Naive thymus-derived CD4-positive, alpha-beta T cell (primary cell): ENCODE data around the gene WAC. TPM values are rescaled to one million over a fixed set of nuclear protein-coding genes. Genes with fewer than 3 reads are reported as not detected.

Experiments
- ATAC-seq: fragments of 150-1000 bp; cut with Tn5 transposase; 2 replicates; pipeline ENCODE4 v1.10.0; 2021; ENCODE audit warnings: mild to moderate bottlenecking, moderate library complexity
- CTCF ChIA-PET: fragments of 350-600 bp; sonication (Branson Sonifier 250); formaldehyde crosslinking; loops from one replicate; lab custom pipeline; 2021; ENCODE audit warnings: antibody characterized with exemption; lab: Charles Lee
- POLR2A ChIA-PET: fragments of 350-600 bp; sonication (Branson Sonifier 250); formaldehyde crosslinking; loops from one replicate; lab custom pipeline; 2021; ENCODE audit warnings: antibody characterized with exemption, inconsistent platforms; lab: Charles Lee
- DNase-seq, 9 donors: peaks; one replicate each; pipeline versions ENCODE4 v3.0.0 to v3.0.0-alpha.2; 2020 to 2022; ENCODE audit warnings: mixed read lengths in 1 of 9
- H3K27ac ChIP-seq: one replicate; pipeline ENCODE4 v1.7.0; 2013; ENCODE audit warnings: mild to moderate bottlenecking, low read depth, low read length, moderate library complexity
- H3K27me3 ChIP-seq, 2 donors: one replicate each; pipeline ENCODE4 v1.7.0; 2013; ENCODE audit warnings: low read length in 2 of 2, mild to moderate bottlenecking in 2 of 2, moderate library complexity in 2 of 2; ENCODE audit not compliant: control insufficient read depth in 2 of 2, insufficient read depth in 2 of 2
- H3K36me3 ChIP-seq, 3 experiments: 1 replicate in 2 of 3; 2 replicates in 1 of 3; pipeline ENCODE4 v1.7.0; 2013; ENCODE audit warnings: low read length in 3 of 3, mild to moderate bottlenecking in 3 of 3, moderate library complexity in 1 of 3; ENCODE audit not compliant: insufficient read depth in 3 of 3, control insufficient read depth in 2 of 3
- H3K4me1 ChIP-seq, 2 donors: one replicate each; pipeline ENCODE4 v1.7.0; 2013; ENCODE audit warnings: low read length in 2 of 2, mild to moderate bottlenecking in 2 of 2, moderate library complexity in 1 of 2; ENCODE audit not compliant: control insufficient read depth in 2 of 2, insufficient read depth in 2 of 2
- H3K4me3 ChIP-seq: 2 replicates; pipeline ENCODE4 v1.7.0; 2013; ENCODE audit warnings: mild to moderate bottlenecking, low read length
- H3K9me3 ChIP-seq, 3 experiments: 1 replicate in 2 of 3; 2 replicates in 1 of 3; pipeline ENCODE4 v1.7.0; 2013; ENCODE audit warnings: low read length in 3 of 3; ENCODE audit not compliant: control insufficient read depth in 2 of 3
- H3K27ac Mint-ChIP-seq, 9 donors: one replicate each; pipeline ENCODE4 v1.8.0; 2020 to 2022; ENCODE audit warnings: mixed read lengths in 9 of 9, mild to moderate bottlenecking in 8 of 9, moderate library complexity in 5 of 9, inconsistent platforms in 2 of 9
- H3K27me3 Mint-ChIP-seq, 5 donors: one replicate each; pipeline ENCODE4 v1.8.0; 2021 to 2022; ENCODE audit warnings: mixed read lengths in 5 of 5, mild to moderate bottlenecking in 1 of 5
- H3K36me3 Mint-ChIP-seq, 5 donors: one replicate each; pipeline ENCODE4 v1.8.0; 2020 to 2022; ENCODE audit warnings: mixed read lengths in 5 of 5, mild to moderate bottlenecking in 3 of 5, inconsistent platforms in 1 of 5
- H3K4me1 Mint-ChIP-seq, 7 donors: one replicate each; pipeline ENCODE4 v1.8.0; 2020 to 2022; ENCODE audit warnings: mixed read lengths in 7 of 7, mild to moderate bottlenecking in 3 of 7, inconsistent platforms in 1 of 7
- H3K4me3 Mint-ChIP-seq, 10 donors: one replicate each; pipeline ENCODE4 v1.8.0; 2020 to 2022; ENCODE audit warnings: mild to moderate bottlenecking in 10 of 10, mixed read lengths in 10 of 10, moderate library complexity in 6 of 10, inconsistent platforms in 2 of 10
- H3K9me3 Mint-ChIP-seq, 11 donors: one replicate each; pipeline ENCODE4 v1.8.0; 2020 to 2022; ENCODE audit warnings: mixed read lengths in 11 of 11, mild to moderate bottlenecking in 4 of 11, inconsistent platforms in 1 of 11, moderate library complexity in 1 of 11
- intact Hi-C, 2 donors: fragments of 100-400 bp; cut with micrococcal nuclease; formaldehyde crosslinking; loops; one replicate each; pipeline ENCODE4 v1.15.1; 2023
- polyA plus RNA-seq, 2 donors: library from polyadenylated mRNA; unstranded; fragments of 300-500 nt; fragmentation: Illumina TruSeq; gene quantifications; one replicate each; pipeline ENCODE4 v1.2.3, GENCODE V29; 2021
- total RNA-seq, 6 experiments: library from RNA in 5 of 6; stranded (reverse) in 5 of 6; gene quantifications; 1 replicate in 5 of 6; 2 replicates in 1 of 6; pipeline ENCODE4 v1.2.3 and lab custom pipeline; 2021 to 2026

WAC gene
- total and polyA plus RNA-seq, 7 experiments from 2014 or later: 86.0 to 184 (median 165) TPM

GRCh38 chr10:28586176-28586575, 53.3 kb downstream of the WAC start:
- intact Hi-C loops: loop anchor here in 1 of 2 donors (5.0 kb wide), 1 partner anchor 54 kb away; the partner anchor contains the start of gene WAC
- H3K4me3 Mint-ChIP-seq: no peak overlapping the region
- Histone ChIP-seq H3K36me3 (peaks cover 3 to 50% (median 21%) of the 10 kb centered on the region in 3 experiments), H3K9me3 (no peaks in the 10 kb centered on the region), H3K4me1 (peaks cover 0 to 4% of the 10 kb centered on the region in 2 donors), H3K27me3 (no peaks in the 10 kb centered on the region), H3K4me3 (no peak overlapping the region), H3K27ac (no peak overlapping the region)
- ATAC-seq (no peak), DNase-seq (no peak)
- no peak overlapping the region for H3K27ac Mint-ChIP-seq
- POLR2A ChIA-PET: no interaction called here
- H3K36me3 Mint-ChIP-seq: peaks cover 0 to 45% (median 39%) of the 10 kb centered on the region in 5 donors
- H3K4me1 Mint-ChIP-seq: peaks cover 23 to 63% (median 49%) of the 10 kb centered on the region in 7 donors
- CTCF ChIA-PET: no interaction called here
- H3K9me3 Mint-ChIP-seq: no peaks in the 10 kb centered on the region
- H3K27me3 Mint-ChIP-seq: no peaks in the 10 kb centered on the region

DNA sequence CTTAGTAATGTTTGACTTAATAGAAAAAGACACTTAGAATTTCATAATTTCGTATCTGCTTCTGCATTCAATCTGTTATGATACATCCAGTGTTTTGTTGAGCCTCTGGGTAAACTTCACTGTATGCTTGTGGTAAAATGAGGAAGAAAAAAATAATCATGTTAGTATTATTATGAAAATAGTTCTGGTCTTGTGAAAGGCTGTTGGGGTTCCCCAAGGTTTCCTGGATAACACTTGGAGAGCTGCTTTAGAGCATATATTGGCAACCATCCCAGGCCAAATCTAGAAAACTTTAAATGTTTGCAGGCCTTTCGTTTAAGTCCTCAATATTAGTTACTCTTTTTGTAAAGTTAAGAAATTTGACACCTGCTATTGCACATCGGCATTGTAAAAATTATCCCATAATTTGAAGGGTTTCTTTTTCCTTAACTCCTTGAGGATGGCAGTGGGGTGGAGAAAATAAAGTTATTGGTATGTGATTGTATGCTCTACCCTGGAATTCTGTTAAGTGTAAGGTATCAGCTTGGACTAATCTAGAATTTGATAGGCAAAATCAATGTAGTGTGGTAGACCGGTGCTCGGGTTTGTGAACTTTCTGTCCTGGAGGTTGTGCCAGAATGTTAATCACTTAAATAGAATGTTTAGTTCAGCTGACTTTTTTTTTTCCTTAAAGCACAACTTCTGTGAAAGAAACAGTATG, 54.5 kb downstream of the WAC start:
- POLR2A ChIA-PET: no interaction called here
- peaks cover 3 to 55% (median 25%) of the 10 kb centered on the region in 3 experiments for H3K36me3 ChIP-seq
- H3K4me1 ChIP-seq: peaks cover 0 to 4% of the 10 kb centered on the region in 2 donors
- DNase-seq (no peak), ATAC-seq (peak; percentile 66)
- Mint-ChIP-seq H3K36me3 (peaks cover 4 to 57% (median 36%) of the 10 kb centered on the region in 5 donors), H3K9me3 (no peaks in the 10 kb centered on the region), H3K4me1 (peaks cover 16 to 62% (median 49%) of the 10 kb centered on the region in 7 donors), H3K27me3 (no peaks in the 10 kb centered on the region), H3K27ac (peak overlapping the region in 4 of 9 donors; percentile 13 to 71 (median 44)), H3K4me3 (no peak overlapping the region)
- CTCF ChIA-PET: no interaction called here
- no peaks in the 10 kb centered on the region for H3K27me3 ChIP-seq
- intact Hi-C loops: loop anchor here in 1 of 2 donors (5.0 kb wide), 1 partner anchor 55 kb away; the partner anchor contains the start of gene WAC
- H3K27ac ChIP-seq: no peak overlapping the region
- H3K9me3 ChIP-seq: no peaks in the 10 kb centered on the region
- H3K4me3 ChIP-seq: no peak overlapping the region

DNA sequence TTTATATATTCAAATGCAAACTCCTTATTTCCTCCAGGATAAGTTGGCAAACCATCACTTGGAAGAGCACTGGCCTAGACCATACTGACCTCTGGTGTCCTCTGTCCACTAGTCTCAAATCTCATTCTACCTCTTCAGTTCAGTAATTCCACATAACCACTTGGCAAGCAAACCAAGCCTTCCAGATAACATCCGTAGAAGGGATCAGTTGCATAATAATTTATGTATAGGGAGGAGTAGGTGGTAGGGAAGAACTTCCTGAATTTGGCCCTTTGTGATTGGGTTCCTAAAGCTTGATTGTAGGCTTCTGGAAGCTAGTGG, 55.0 kb downstream of the WAC start:
- Histone ChIP-seq H3K27me3 (no peaks in the 10 kb centered on the region), H3K4me3 (no peak overlapping the region), H3K9me3 (no peaks in the 10 kb centered on the region), H3K4me1 (peaks cover 0 to 6% of the 10 kb centered on the region in 2 donors), H3K27ac (no peak overlapping the region), H3K36me3 (peaks cover 3 to 55% (median 25%) of the 10 kb centered on the region in 3 experiments)
- DNase-seq (no peak), ATAC-seq (no peak)
- Mint-ChIP-seq H3K27ac (peak overlapping the region in 2 of 9 donors; percentile 44 to 71), H3K27me3 (no peaks in the 10 kb centered on the region), H3K9me3 (no peaks in the 10 kb centered on the region), H3K4me1 (peaks cover 17 to 62% (median 52%) of the 10 kb centered on the region in 7 donors), H3K4me3 (no peak overlapping the region), H3K36me3 (peaks cover 6 to 60% (median 39%) of the 10 kb centered on the region in 5 donors)
- CTCF ChIA-PET: no interaction called here
- POLR2A ChIA-PET: no interaction called here
- intact Hi-C loops: loop anchor here in 1 of 2 donors (5.0 kb wide), 1 partner anchor 56 kb away; the partner anchor contains the start of gene WAC

DNA sequence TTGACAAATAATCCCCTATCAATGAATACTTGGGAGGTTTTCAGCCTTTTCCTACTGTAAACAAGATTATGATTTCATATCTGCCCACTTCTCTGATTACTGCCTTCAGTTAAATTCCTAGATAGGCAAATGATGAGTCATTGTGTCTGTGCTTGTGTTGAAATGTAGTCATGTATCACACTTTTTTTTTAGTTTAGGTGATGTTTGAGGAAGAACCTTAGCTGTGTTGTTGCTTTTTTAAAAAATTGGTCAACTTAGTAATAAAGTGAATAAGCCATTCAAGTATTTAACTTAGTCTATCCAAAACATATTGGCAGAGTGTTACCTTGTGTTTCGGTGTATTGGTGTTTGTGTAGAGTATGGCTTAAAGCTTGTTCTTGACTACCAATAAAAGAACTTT, 60.0 kb downstream of the WAC start:
- ChIA-PET CTCF (no interaction called here), POLR2A (no interaction called here)
- H3K9me3 Mint-ChIP-seq: no peaks in the 10 kb centered on the region
- peak overlapping the region in 9 of 10 donors; percentile 1 to 74 (median 35) for H3K4me3 Mint-ChIP-seq
- Histone ChIP-seq H3K4me3 (no peak overlapping the region), H3K9me3 (no peaks in the 10 kb centered on the region), H3K27me3 (no peaks in the 10 kb centered on the region), H3K36me3 (peaks cover 3 to 36% (median 19%) of the 10 kb centered on the region in 3 experiments), H3K27ac (no peak overlapping the region), H3K4me1 (peaks cover 6 to 16% of the 10 kb centered on the region in 2 donors)
- ATAC-seq (peak; percentile 52), DNase-seq (no peak)
- H3K27ac Mint-ChIP-seq: peak overlapping the region in 4 of 9 donors; percentile 2 to 25 (median 10)
- peaks cover 31 to 77% (median 70%) of the 10 kb centered on the region in 7 donors for H3K4me1 Mint-ChIP-seq
- H3K36me3 Mint-ChIP-seq: peaks cover 9 to 56% (median 44%) of the 10 kb centered on the region in 5 donors
- intact Hi-C loops: no loop called here
- no peaks in the 10 kb centered on the region for H3K27me3 Mint-ChIP-seq

DNA sequence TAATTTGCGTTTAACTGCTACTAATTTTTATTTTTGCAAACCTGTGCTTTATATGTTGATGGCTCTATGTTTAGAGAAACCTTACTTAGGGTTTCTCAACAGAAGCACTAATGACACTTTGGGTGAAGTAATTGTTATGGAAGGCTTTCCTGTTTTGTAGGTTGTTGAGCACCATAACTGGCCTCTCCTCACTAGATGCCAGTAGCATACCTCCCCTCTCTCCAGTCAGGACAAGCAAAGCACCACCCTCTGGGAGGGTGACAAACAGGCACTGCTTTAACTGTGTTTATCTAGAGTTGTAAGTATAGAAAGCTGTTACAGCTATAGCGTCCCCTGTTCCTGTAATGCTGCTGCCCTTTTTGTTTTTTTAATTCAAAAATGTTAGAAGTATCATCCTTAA, 60.9 kb downstream of the WAC start:
- no peaks in the 10 kb centered on the region for H3K27me3 Mint-ChIP-seq
- peaks cover 37 to 78% (median 72%) of the 10 kb centered on the region in 7 donors for H3K4me1 Mint-ChIP-seq
- no peak overlapping the region for H3K27ac ChIP-seq
- no peaks in the 10 kb centered on the region for H3K27me3 ChIP-seq
- ATAC-seq (peak; percentile 26), DNase-seq (peak in 2 of 9 donors; percentile 1 to 3)
- H3K4me3 ChIP-seq: no peak overlapping the region
- peak overlapping the region; percentile 14 to 79 (median 52) for H3K4me3 Mint-ChIP-seq
- H3K36me3 Mint-ChIP-seq: peaks cover 9 to 56% (median 48%) of the 10 kb centered on the region in 5 donors
- H3K9me3 ChIP-seq: no peaks in the 10 kb centered on the region
- ChIA-PET CTCF (no interaction called here), POLR2A (no interaction called here)
- intact Hi-C loops: loop anchor here in 1 of 2 donors (2.0 kb wide), 2 partner anchors 15 to 61 kb away; partner anchors contain the start of gene WAC
- H3K27ac Mint-ChIP-seq: peak overlapping the region in 8 of 9 donors; percentile 6 to 74 (median 36)
- H3K9me3 Mint-ChIP-seq: no peaks in the 10 kb centered on the region
- H3K4me1 ChIP-seq: peaks cover 6 to 16% of the 10 kb centered on the region in 2 donors
- peaks cover 3 to 43% (median 19%) of the 10 kb centered on the region in 3 experiments for H3K36me3 ChIP-seq

DNA sequence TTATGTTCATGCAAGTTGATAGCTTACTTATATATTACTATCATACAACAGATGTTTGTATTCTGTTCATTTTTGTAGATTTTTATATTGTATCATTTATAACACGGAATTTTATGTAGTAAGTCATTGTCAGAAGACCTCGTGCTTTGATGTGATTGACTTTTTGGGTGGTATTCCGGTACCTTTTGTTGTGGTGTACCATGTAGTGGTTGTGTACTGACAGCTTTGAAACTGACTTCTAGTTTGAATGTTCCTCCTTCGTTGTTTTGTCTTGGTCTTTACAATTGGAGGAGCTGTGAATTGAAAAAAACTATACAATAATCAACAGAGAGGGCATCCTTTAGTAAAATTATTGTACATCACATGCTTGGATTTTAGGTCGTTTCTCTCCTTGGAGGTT, 61.5 kb downstream of the WAC start:
- peak; percentile 93 for ATAC-seq
- ChIA-PET CTCF (no interaction called here), POLR2A (no interaction called here)
- H3K27me3 Mint-ChIP-seq: no peaks in the 10 kb centered on the region
- no peaks in the 10 kb centered on the region for H3K9me3 Mint-ChIP-seq
- Histone ChIP-seq H3K36me3 (peaks cover 3 to 45% (median 19%) of the 10 kb centered on the region in 3 experiments), H3K4me1 (peaks cover 6 to 16% of the 10 kb centered on the region in 2 donors), H3K4me3 (no peak overlapping the region), H3K27me3 (no peaks in the 10 kb centered on the region), H3K27ac (no peak overlapping the region), H3K9me3 (no peaks in the 10 kb centered on the region)
- H3K27ac Mint-ChIP-seq: peak overlapping the region in 7 of 9 donors; percentile 20 to 74 (median 37)
- peak in 7 of 9 donors; percentile 65 to 81 (median 76) for DNase-seq
- H3K36me3 Mint-ChIP-seq: peaks cover 9 to 56% (median 48%) of the 10 kb centered on the region in 5 donors
- H3K4me3 Mint-ChIP-seq: peak overlapping the region; percentile 31 to 79 (median 56)
- H3K4me1 Mint-ChIP-seq: peaks cover 43 to 80% (median 74%) of the 10 kb centered on the region in 7 donors
- intact Hi-C loops: loop anchor here in 1 of 2 donors (2.0 kb wide), 2 partner anchors 14 to 62 kb away; partner anchors contain the start of gene WAC
